GM12892 (cell line): Measurements from ENCODE around the gene ZNF467.

Experiments
- POLR2A ChIP-seq: IDR thresholded peaks from 2 replicates; pipeline ENCODE4 v1.6.1; 2011; ENCODE audit warnings: low read depth, low read length, control low read depth
- POLR2AphosphoS5 ChIP-seq: IDR thresholded peaks from 2 replicates; pipeline ENCODE4 v1.6.1; 2011; ENCODE audit warnings: low read depth, low read length, control low read depth

- TF ChIP-seq POLR2AphosphoS5, result no peak
- TF ChIP-seq POLR2A, result no peak
These were observed 12.6 kb upstream of the ZNF467 start for GRCh38 chr7:149785983-149786382.
